Measurements from ENCODE around the gene CACNA2D1.

DNA sequence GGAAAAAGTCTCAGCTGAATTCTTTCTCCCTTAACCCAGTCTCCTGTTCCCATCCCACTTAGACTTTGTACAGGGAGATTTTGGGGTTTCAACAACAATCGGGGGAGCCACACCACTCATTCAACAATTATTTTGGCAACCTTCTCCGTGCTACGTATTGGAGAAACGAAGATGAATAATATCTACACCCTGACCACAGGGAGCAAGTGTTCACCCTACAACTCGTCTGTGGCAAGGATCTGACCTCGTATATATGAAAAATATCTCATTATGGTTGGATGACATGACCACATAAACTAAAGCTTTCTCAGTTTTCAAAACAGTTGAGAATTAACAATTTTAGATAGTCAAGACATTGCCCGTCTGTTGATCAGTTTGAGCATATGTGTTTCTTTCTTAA, 302.1 kb downstream of the CACNA2D1 start:
- TF ChIP-seq RARB (CRISPR knock-in tag; IDR thresholded peaks at IDR 0.05) (no peak), BACH2 (CRISPR knock-in tag; IDR thresholded peaks at IDR 0.05; ENCODE audit: borderline replicate concordance) (no peak), TCF4 (CRISPR knock-in tag; IDR thresholded peaks at IDR 0.05; ENCODE audit: borderline replicate concordance) (no peak), ZFP3 (CRISPR knock-in tag; IDR thresholded peaks at IDR 0.05) (no peak), ISL1 (CRISPR knock-in tag; IDR thresholded peaks at IDR 0.05) (no peak), OSR1 (CRISPR knock-in tag; IDR thresholded peaks at IDR 0.05) (no peak), TOX (CRISPR knock-in tag; IDR thresholded peaks at IDR 0.05; ENCODE audit: borderline replicate concordance) (no peak), PPARA (CRISPR knock-in tag; IDR thresholded peaks at IDR 0.05; ENCODE audit: borderline replicate concordance) (no peak)
- TF ChIP-seq, protein P1, sequence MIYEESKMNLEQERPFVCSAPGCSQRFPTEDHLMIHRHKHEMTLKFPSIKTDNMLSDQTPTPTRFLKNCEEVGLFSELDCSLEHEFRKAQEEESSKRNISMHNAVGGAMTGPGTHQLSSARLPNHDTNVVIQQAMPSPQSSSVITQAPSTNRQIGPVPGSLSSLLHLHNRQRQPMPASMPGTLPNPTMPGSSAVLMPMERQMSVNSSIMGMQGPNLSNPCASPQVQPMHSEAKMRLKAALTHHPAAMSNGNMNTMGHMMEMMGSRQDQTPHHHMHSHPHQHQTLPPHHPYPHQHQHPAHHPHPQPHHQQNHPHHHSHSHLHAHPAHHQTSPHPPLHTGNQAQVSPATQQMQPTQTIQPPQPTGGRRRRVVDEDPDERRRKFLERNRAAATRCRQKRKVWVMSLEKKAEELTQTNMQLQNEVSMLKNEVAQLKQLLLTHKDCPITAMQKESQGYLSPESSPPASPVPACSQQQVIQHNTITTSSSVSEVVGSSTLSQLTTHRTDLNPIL (CRISPR knock-in tag; IDR thresholded peaks at IDR 0.05; ENCODE audit: low read depth) = no peak
- TF ChIP-seq, protein P2, sequence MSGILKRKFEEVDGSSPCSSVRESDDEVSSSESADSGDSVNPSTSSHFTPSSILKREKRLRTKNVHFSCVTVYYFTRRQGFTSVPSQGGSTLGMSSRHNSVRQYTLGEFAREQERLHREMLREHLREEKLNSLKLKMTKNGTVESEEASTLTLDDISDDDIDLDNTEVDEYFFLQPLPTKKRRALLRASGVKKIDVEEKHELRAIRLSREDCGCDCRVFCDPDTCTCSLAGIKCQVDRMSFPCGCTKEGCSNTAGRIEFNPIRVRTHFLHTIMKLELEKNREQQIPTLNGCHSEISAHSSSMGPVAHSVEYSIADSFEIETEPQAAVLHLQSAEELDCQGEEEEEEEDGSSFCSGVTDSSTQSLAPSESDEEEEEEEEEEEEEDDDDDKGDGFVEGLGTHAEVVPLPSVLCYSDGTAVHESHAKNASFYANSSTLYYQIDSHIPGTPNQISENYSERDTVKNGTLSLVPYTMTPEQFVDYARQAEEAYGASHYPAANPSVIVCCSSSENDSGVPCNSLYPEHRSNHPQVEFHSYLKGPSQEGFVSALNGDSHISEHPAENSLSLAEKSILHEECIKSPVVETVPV (CRISPR knock-in tag; IDR thresholded peaks at IDR 0.05) = no peak

All from SK-N-SH treated with all-trans-retinoic acid at 6 μM for 48 hours (cell line).